DMS 273 treated with DMSO at 0.1 percent for 48 hours (cell line): ENCODE results near the gene MPHOSPH10.
A peak's percentile ranks its signal among the peaks of the same experiment; 100 is the strongest.
"Not testable (repeated sequence)": the region's sequence is repeated elsewhere in the genome, so short reads cannot be mapped to it uniquely, and the experiment has no call there.

Source experiments
- DNase-seq: peaks from one replicate; lab custom pipeline; 2025; lab: John Stamatoyannopoulos, UW

MPHOSPH10 gene

DNA sequence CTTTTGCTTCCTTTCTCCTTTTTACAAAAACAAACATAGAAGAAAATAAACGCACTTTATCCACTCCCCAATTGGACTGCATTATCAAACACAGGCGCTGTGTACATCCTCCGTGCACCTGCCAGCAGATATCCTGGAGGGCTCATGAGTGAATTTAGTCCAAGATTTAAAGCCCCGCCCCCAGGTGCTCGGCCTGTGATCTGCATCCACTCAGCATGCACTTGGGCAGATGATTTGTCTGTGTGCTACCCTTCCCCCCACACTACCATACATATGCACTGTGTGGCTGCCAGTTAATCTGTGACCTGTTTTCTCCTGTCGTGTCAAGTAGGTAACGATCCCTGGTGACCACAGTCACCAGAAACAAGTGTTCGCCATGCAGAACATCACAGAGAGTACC is 48.4 kb downstream of the MPHOSPH10 start:
- not testable (repeated sequence) for DNase-seq

DNA sequence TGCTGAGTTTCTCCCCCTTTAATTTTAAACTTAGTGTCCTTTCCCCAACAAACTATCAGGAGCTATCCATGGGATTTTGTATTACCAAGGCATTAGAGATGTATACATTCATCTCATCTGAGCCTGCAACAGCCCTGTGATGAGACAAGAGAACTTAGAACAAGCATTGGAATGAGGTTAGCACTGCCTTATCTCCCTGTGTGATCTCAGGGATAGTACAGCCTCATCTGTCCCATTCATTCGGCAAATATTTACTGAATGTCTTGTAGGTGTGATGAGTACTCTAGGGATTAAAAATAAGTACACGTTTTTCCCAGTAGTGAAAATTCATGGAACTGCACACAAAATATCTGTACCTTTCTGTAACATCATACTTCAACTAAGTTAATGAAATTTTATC is 50.9 kb downstream of the MPHOSPH10 start:
- no peak for DNase-seq

DNA sequence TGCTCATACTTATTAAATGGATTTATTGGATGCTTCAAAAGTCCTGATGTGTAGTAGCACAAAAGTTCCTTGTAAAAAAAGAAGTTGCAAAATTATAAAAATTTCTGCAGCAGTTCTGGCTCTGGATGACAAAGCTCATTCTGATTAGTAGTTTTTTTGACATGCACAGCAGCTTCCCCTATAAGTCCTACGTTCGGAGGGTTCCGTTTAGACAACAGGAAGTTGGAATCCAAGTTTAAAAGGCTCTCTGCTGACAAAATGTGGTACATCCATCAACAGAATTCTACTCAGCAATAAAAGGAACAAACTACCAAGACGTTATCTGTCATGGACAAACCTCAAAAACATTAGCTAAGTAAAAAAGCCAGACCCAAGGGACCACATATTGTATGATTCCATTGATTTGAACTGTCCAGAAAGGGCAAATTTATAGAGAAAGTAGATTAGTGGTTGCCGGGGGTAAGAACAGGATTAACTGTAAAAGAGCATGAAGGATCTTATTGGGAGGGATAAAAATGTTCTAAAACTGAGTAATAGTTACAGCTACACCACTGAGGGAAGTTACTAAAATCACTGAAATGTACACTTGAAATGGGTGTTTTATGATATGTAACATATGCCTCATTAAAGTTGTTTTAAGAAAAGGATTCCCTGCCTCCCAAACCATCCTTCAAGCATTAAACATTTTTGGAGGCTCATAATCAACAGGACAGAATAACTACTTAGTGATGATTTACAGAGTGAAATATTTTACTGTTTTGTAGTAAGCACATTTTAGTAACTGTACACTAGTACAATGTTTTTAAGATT is 53.1 kb downstream of the MPHOSPH10 start:
- not testable (repeated sequence) for DNase-seq

- DNase-seq = no peak
Observed at GRCh38 chr2:71186973-71187372, 56.5 kb downstream of the MPHOSPH10 start.

GRCh38 chr2:71187589-71187988 is 57.2 kb downstream of the MPHOSPH10 start:
- no peak for DNase-seq

DNA sequence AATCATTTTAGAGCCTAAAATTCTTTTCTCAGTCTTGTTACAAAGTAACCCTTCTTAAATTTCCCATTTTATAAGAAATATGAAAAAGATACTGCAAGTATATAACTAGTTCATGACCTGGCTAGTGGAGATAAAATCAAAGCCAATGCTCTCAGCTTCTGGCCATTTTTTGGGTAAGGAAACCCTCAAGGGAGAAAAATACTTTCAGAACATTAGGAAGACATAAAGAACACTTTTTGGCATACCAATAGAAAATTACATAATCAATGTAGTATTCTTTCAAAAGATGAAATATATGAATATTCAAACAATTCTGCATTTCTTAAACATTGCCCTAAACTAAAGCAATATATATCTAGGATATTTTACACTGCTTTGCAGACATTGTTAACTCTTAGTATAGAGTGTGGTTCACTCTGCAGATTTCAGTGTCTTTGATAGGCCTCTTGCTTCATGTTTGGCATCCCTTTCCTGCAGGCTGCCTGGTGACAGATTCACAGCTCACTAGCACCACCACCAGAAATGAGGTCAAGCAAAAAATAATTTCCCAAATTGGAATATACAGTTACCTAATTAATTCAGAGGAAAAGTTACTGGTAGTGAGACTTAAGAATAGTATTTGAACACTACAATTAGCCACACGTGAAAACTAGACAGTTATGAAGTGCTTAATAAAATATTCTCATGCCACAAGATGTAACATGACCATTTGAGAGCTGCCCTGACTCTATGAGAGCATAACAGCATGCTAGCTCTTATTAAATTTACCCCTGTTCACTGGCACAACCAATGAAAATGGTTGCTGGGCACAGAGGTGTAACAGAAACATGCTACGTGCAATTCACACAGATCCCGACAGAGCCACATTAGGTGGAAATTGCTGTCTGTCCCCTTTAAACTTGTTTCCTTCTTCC is 60.5 kb downstream of the MPHOSPH10 start:
- DNase-seq = peak; percentile 4

DNA sequence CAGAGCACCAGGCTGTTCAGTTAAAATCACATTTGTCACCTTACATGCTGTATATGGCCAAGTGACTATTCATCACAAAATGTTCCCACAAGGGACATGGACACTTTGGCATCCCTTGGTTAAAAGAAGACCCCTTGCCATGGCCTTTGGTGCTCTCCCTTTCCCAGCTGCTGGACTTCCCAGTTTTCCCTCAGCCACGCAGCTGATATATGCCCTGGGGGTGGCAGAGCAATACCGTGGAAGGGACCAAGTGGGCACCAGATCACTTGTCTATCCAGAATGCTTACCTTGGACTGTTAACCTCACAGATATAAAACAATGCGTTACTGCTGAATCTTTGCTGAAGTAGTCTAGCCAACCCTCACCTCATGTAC is 61.1 kb downstream of the MPHOSPH10 start:
- DNase-seq = no peak
